Vagina (tissue), 2 donors: ENCODE data around the gene ANO7.

ENCODE experiments used
- CTCF ChIP-seq, 3 experiments: fragments of 450-650 bp in 2 of 3; fragments of 200-600 bp in 1 of 3; sonication (generic) in 1 of 3; IDR thresholded peaks; one replicate each; pipeline ENCODE4 v1.5.1; 2017 to 2019; ENCODE audit warnings: antibody characterized with exemption in 3 of 3, mild to moderate bottlenecking in 2 of 3, moderate library complexity in 2 of 3
- POLR2A ChIP-seq, 2 donors: fragments of 450-650 bp; IDR thresholded peaks; one replicate each; pipeline ENCODE4 v1.6.1; 2017; ENCODE audit warnings: antibody characterized with exemption in 2 of 2, mild to moderate bottlenecking in 2 of 2, moderate library complexity in 2 of 2

GRCh38 chr2:241232736-241233575 is 44.5 kb downstream of the ANO7 start:
- no peak for TF ChIP-seq CTCF (IDR thresholded peaks at IDR 0.05)
- no peak for TF ChIP-seq POLR2A (IDR thresholded peaks at IDR 0.05)
